Peyer's patch (tissue), 4 donors: ENCODE measurements around the gene CLEC2L. TPM values are rescaled to one million over a fixed set of nuclear protein-coding genes. Genes with fewer than 3 reads are reported as not detected.
A peak's percentile ranks its signal among the peaks of the same experiment; 100 is the strongest.

Experiments used
- DNase-seq, 3 donors: peaks; one replicate each; pipeline ENCODE4 v3.0.0-alpha.2; 2017 to 2019
- H3K27ac ChIP-seq, 4 donors: fragments of 200-600 bp; sonication (generic); one replicate each; pipeline ENCODE4 v1.5.1; 2016 to 2019
- H3K27me3 ChIP-seq, 2 donors: fragments of 200-600 bp; sonication (generic); one replicate each; pipeline ENCODE4 v1.5.1; 2019
- H3K36me3 ChIP-seq, 3 donors: fragments of 200-600 bp; sonication (generic); one replicate each; pipeline ENCODE4 v1.5.1; 2016 to 2019
- H3K4me1 ChIP-seq, 4 donors: fragments of 200-600 bp; sonication (generic); one replicate each; pipeline ENCODE4 v1.5.1; 2016 to 2019
- H3K4me3 ChIP-seq, 4 donors: fragments of 200-600 bp; sonication (generic); 1 replicate in 3 of 4; 2 replicates in 1 of 4; pipeline ENCODE4 v1.5.1; 2016 to 2019; ENCODE audit warnings: mild to moderate bottlenecking in 1 of 4
- H3K9me3 ChIP-seq, 4 donors: fragments of 200-600 bp; sonication (generic); one replicate each; pipeline ENCODE4 v1.5.1; 2016 to 2019; ENCODE audit warnings: mild to moderate bottlenecking in 1 of 4
- CTCF ChIP-seq, 6 experiments: fragments of 450-650 bp in 4 of 6; fragments of 200-600 bp in 2 of 6; sonication (generic) in 1 of 6; IDR thresholded peaks; one replicate each; pipeline ENCODE4 v1.5.1; 2017 to 2019; ENCODE audit warnings: antibody characterized with exemption in 6 of 6, mild to moderate bottlenecking in 3 of 6, moderate library complexity in 1 of 6
- POLR2A ChIP-seq, 2 donors: fragments of 450-650 bp; IDR thresholded peaks; one replicate each; pipeline ENCODE4 v1.5.1; 2017; ENCODE audit warnings: antibody characterized with exemption in 2 of 2, mild to moderate bottlenecking in 2 of 2, moderate library complexity in 2 of 2
- total RNA-seq, 4 donors: library from RNA; depleted of rRNA; stranded (reverse); fragments of >200 nt; gene quantifications; one replicate each; pipeline ENCODE4 v1.1.0, GENCODE V29; 2016

CLEC2L gene
- total RNA-seq, 4 donors from 2014 or later = not detected

- no peak for DNase-seq
- H3K4me1 ChIP-seq = no peaks in the 10 kb centered on the region
- no peak overlapping the region for H3K4me3 ChIP-seq
- TF ChIP-seq CTCF (IDR thresholded peaks at IDR 0.05) (no peak), POLR2A (IDR thresholded peaks at IDR 0.05) (no peak)
- H3K9me3 ChIP-seq = no peaks in the 10 kb centered on the region
- no peak overlapping the region for H3K27ac ChIP-seq
- no peaks in the 10 kb centered on the region for H3K36me3 ChIP-seq
- H3K27me3 ChIP-seq = peaks cover 0 to 5% of the 10 kb centered on the region in 2 donors
These were observed 671 bp upstream of the CLEC2L start for GRCh38 chr7:139522830-139523198.

DNA sequence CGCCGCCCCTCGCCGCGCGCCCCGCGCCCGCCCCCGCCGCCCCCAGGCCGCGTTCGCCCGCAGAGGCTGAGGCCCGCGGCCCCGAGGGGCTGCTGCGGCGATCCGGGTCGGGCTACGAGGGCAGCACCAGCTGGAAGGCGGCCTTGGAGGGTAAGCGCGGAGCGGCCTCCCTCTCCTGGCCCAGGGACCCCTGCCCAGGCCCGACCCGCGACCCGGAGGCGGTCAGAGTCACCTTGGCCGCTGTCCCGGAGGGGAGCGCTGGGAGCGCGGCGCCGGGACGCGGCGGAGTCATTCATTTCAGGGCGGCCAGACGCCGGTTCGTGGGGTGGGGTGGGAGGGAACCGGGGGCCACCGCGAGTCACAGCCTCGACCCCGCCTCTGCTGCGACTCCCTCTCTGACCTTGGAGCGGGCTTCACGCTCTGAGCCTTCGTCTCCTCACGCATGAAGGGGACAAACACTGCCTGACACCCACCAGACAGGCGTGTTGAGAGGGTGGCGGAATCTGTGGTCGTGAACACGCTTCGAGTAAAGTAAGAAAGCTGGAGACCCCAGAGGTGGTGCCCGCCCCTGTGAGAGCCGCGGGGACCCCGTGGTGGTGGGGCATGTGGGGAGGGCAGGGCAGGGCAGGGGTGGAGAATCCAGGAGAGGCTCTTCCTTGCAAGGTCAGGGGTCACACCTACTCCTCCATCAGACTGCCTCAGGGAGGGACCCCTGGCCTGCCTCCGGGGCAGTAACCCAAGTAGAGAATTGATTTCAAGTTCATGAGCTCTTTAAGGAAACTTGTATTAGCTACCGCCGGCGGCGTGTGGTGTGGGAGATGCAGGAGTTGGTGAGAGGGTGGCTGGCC, 707 bp downstream of the CLEC2L start:
- H3K36me3 ChIP-seq = no peaks in the 10 kb centered on the region
- H3K27ac ChIP-seq = no peak overlapping the region
- no peaks in the 10 kb centered on the region for H3K9me3 ChIP-seq
- H3K4me3 ChIP-seq = peak overlapping the region in 1 of 4 donors; percentile 24
- TF ChIP-seq POLR2A (IDR thresholded peaks at IDR 0.05) (no peak), CTCF (IDR thresholded peaks at IDR 0.05) (no peak)
- H3K4me1 ChIP-seq = no peaks in the 10 kb centered on the region
- peaks cover 0 to 5% of the 10 kb centered on the region in 2 donors for H3K27me3 ChIP-seq
- no peak for DNase-seq

DNA sequence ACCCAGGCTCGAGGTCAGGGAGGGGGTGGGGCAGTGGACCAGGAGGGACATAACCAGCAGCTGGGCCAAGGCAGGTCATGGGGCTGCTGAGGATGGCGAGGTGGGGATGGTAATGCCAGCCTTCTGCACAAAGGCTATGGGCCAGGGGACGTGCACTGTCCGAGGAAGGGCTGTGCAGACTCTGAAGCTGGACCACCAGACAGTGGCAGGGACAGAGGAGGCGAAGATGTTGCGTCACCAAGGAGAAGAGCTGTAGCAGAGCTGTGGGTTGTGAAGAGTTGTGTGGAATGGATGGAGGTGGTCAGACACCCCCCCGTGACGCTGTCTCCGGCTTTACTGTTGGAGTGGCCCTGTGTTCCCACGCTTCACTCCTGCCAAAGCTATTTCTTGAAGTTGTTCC, 1.8 kb downstream of the CLEC2L start:
- Histone ChIP-seq H3K27me3 (peaks cover 0 to 5% of the 10 kb centered on the region in 2 donors), H3K4me3 (no peak overlapping the region), H3K36me3 (no peaks in the 10 kb centered on the region), H3K4me1 (no peaks in the 10 kb centered on the region), H3K9me3 (no peaks in the 10 kb centered on the region), H3K27ac (no peak overlapping the region)
- TF ChIP-seq POLR2A (IDR thresholded peaks at IDR 0.05) (no peak), CTCF (IDR thresholded peaks at IDR 0.05) (no peak)
- DNase-seq = no peak

DNA sequence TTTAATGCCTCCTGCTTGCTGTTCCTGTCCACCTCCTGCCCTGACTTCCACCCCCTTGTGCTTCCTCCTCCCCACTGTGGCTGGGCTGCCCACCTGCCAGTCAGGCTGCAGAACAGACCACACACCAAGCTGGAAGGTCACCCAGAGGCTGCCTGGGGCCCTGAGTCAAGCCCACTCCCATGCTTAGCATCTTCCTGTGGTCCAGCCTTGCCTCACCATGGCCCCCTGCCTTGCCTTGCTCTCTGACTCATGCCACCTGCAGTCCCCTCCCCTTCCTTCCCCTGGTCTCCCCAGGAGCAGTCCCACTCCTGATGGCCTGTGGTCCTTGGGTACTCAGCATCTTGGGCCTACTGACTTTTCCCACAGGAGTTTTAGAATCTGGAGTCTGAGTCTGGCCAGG, 2.3 kb downstream of the CLEC2L start:
- no peak for DNase-seq
- Histone ChIP-seq H3K4me3 (no peak overlapping the region), H3K4me1 (no peaks in the 10 kb centered on the region), H3K27ac (no peak overlapping the region), H3K9me3 (no peaks in the 10 kb centered on the region), H3K36me3 (no peaks in the 10 kb centered on the region), H3K27me3 (peaks cover 0 to 5% of the 10 kb centered on the region in 2 donors)
- TF ChIP-seq POLR2A (IDR thresholded peaks at IDR 0.05) (no peak), CTCF (IDR thresholded peaks at IDR 0.05) (no peak)

GRCh38 chr7:139526578-139527544, 3.4 kb downstream of the CLEC2L start:
- Histone ChIP-seq H3K4me3 (no peak overlapping the region), H3K27ac (no peak overlapping the region), H3K27me3 (peaks cover 0 to 5% of the 10 kb centered on the region in 2 donors), H3K36me3 (no peaks in the 10 kb centered on the region), H3K9me3 (no peaks in the 10 kb centered on the region), H3K4me1 (no peaks in the 10 kb centered on the region)
- TF ChIP-seq POLR2A (IDR thresholded peaks at IDR 0.05) (no peak), CTCF (IDR thresholded peaks at IDR 0.05) (no peak)
- DNase-seq = no peak
